Loucy (cell line): Measurements from ENCODE around the gene TRAF3.
"Not testable (repeated sequence)": the region's sequence is repeated elsewhere in the genome, so short reads cannot be mapped to it uniquely, and the experiment has no call there.

Experiments used
- H2AFZ ChIP-seq: fragments of 200-600 bp; sonication (generic); 2 replicates; pipeline ENCODE4 v1.6.0; 2016; ENCODE audit warnings: antibody characterized with exemption, mild to moderate bottlenecking, low read length, moderate library complexity
- H3F3A ChIP-seq: fragments of 200-600 bp; 2 replicates; pipeline ENCODE4 v1.6.0; 2016; ENCODE audit warnings: antibody characterized with exemption, low read depth, mild to moderate bottlenecking
- H3K27me3 ChIP-seq: fragments of 200-600 bp; sonication (generic); 2 replicates; pipeline ENCODE4 v1.6.1; 2014; ENCODE audit warnings: low read length, mild to moderate bottlenecking; ENCODE audit not compliant: insufficient read depth, poor library complexity, severe bottlenecking
- H3K36me3 ChIP-seq: fragments of 200-600 bp; sonication (generic); 2 replicates; pipeline ENCODE4 v1.6.1; 2016; ENCODE audit warnings: low read length; ENCODE audit not compliant: insufficient read depth
- H3K4me1 ChIP-seq: fragments of 200-600 bp; sonication (generic); 2 replicates; pipeline ENCODE4 v1.5.1; 2014; ENCODE audit warnings: low read length, mild to moderate bottlenecking; ENCODE audit not compliant: insufficient read depth, poor library complexity, severe bottlenecking
- H3K4me2 ChIP-seq: fragments of 200-600 bp; sonication (generic); 2 replicates; pipeline ENCODE4 v1.6.0; 2014; ENCODE audit warnings: antibody characterized with exemption, low read length, low read depth, mild to moderate bottlenecking; ENCODE audit not compliant: poor library complexity, severe bottlenecking
- H3K4me3 ChIP-seq: fragments of 200-600 bp; sonication (generic); 2 replicates; pipeline ENCODE4 v1.5.1; 2014; ENCODE audit warnings: low read length, mild to moderate bottlenecking, mixed read lengths; ENCODE audit not compliant: poor library complexity, severe bottlenecking
- H3K79me2 ChIP-seq: fragments of 200-600 bp; sonication (generic); 2 replicates; pipeline ENCODE4 v1.6.1; 2014; ENCODE audit warnings: low read length; ENCODE audit not compliant: insufficient read depth
- H3K9ac ChIP-seq: fragments of 200-600 bp; sonication (generic); 2 replicates; pipeline ENCODE4 v1.6.0; 2014; ENCODE audit warnings: mild to moderate bottlenecking, low read depth, low read length, moderate library complexity; ENCODE audit not compliant: poor library complexity, severe bottlenecking
- H3K9me2 ChIP-seq: fragments of 200-600 bp; sonication (generic); replicated peaks from 2 replicates; pipeline ENCODE4 v1.6.1; 2016; ENCODE audit warnings: low read depth, low read length, mixed read lengths
- H3K9me3 ChIP-seq: fragments of 200-600 bp; sonication (generic); 2 replicates; pipeline ENCODE4 v1.6.1; 2014; ENCODE audit warnings: mild to moderate bottlenecking, antibody characterized with exemption, low read length, low read depth; ENCODE audit not compliant: insufficient read depth
- H4K20me1 ChIP-seq: fragments of 200-600 bp; sonication (generic); 2 replicates; pipeline ENCODE4 v1.6.0; 2014; ENCODE audit warnings: antibody characterized with exemption, low read length, mild to moderate bottlenecking; ENCODE audit not compliant: insufficient read depth, poor library complexity, severe bottlenecking
- EZH2phosphoT487 ChIP-seq: fragments of 200-600 bp; IDR thresholded peaks from 2 replicates; pipeline ENCODE4 v1.6.1; 2018; ENCODE audit warnings: antibody characterized with exemption, mild to moderate bottlenecking, moderate library complexity, borderline replicate concordance
- TF ChIP-seq, protein P1 (sequence below): fragments of 200-600 bp; sonication (generic); conservative IDR thresholded peaks from 2 replicates; pipeline ENCODE4 v1.5.1; 2014; ENCODE audit warnings: mild to moderate bottlenecking, antibody characterized with exemption, low read length

Gene TRAF3

DNA sequence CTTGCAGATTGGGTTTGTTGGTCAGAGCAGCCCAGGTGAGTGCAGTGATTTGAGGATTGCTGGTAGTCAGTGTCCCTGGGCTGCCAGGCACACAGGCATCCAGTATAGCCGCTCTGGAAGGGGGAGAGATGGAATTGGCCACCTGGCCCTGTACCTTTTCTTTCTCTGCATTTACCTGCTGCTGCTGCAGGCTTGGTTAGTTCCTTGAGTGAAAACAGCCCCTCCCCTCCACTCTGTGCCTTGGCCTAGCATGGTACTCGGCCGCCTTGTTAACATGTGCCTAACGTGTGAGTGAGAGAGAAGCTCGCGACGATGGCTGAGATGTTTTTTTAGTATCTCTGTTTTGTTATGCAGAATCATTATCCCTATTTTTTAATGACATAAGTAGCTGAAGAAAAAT lies 95.9 kb downstream of the TRAF3 start:
- H3K4me3 ChIP-seq: no peak overlapping the region
- no peaks in the 10 kb centered on the region for H4K20me1 ChIP-seq
- no peaks in the 10 kb centered on the region for H3K9me2 ChIP-seq
- H3K9ac ChIP-seq: no peak overlapping the region
- no peaks in the 10 kb centered on the region for H3K4me1 ChIP-seq
- no peaks in the 10 kb centered on the region for H3K79me2 ChIP-seq
- no peaks in the 10 kb centered on the region for H3K9me3 ChIP-seq
- no peak overlapping the region for H2AFZ ChIP-seq
- peaks cover 65% of the 10 kb centered on the region; the same call in 1 of the 2 replicates for H3K36me3 ChIP-seq
- no peaks in the 10 kb centered on the region for H3K27me3 ChIP-seq
- no peaks in the 10 kb centered on the region for H3F3A ChIP-seq
- no peak overlapping the region for H3K4me2 ChIP-seq
- no peak for TF ChIP-seq EZH2phosphoT487
- TF ChIP-seq, protein P1, sequence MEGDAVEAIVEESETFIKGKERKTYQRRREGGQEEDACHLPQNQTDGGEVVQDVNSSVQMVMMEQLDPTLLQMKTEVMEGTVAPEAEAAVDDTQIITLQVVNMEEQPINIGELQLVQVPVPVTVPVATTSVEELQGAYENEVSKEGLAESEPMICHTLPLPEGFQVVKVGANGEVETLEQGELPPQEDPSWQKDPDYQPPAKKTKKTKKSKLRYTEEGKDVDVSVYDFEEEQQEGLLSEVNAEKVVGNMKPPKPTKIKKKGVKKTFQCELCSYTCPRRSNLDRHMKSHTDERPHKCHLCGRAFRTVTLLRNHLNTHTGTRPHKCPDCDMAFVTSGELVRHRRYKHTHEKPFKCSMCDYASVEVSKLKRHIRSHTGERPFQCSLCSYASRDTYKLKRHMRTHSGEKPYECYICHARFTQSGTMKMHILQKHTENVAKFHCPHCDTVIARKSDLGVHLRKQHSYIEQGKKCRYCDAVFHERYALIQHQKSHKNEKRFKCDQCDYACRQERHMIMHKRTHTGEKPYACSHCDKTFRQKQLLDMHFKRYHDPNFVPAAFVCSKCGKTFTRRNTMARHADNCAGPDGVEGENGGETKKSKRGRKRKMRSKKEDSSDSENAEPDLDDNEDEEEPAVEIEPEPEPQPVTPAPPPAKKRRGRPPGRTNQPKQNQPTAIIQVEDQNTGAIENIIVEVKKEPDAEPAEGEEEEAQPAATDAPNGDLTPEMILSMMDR: no peak

DNA sequence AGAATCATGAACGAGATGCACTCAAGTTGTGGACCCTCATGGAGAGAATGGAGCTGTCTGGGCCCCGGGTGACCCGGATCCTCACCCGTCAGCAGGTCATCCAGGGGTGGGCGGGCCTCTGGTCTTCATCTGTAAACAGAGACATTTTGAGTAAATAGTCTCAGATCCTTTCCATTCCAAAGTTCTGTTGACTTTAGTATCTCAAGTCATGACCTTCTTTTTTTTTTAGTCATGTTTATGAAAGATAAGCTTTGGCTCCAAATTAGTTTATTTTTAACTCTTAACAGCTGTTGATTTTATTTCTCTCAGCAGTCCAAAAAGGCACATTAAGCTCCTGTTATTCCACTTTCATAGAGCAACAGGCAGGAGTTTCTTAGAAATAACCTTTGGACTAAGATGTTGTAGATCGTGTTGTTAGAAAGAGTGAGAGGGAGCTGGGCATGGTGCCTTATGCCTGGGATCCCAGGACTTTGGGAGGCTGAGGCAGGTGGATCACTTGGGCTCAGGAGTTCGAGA lies 96.4 kb downstream of the TRAF3 start:
- Histone ChIP-seq H3F3A (no peaks in the 10 kb centered on the region), H3K36me3 (peaks cover 69% of the 10 kb centered on the region; the same call in 1 of the 2 replicates), H2AFZ (no peak overlapping the region), H3K27me3 (no peaks in the 10 kb centered on the region), H3K4me1 (no peaks in the 10 kb centered on the region), H3K79me2 (no peaks in the 10 kb centered on the region), H3K9ac (no peak overlapping the region), H3K4me3 (no peak overlapping the region), H3K9me2 (no peaks in the 10 kb centered on the region), H3K4me2 (no peak overlapping the region), H4K20me1 (no peaks in the 10 kb centered on the region), H3K9me3 (no peaks in the 10 kb centered on the region)
- TF ChIP-seq, protein P1: no peak
- no peak for TF ChIP-seq EZH2phosphoT487

DNA sequence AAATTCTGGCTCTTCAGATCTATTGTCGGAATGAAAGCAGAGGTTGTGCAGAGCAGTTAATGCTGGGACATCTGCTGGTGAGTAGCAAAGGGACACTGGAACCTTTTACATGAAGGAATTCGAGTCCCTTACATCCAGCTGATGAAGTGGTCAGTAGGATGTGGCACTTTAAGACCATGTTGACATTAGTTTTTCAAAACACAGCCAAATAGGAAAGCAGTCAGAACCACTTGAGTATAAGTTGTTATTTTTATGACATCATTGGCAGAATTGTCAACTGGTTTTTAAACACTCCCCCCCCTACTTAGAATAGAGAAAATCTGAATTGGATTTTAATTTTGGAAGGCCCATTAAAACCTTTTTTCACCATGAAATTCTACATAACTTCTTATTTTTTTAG lies 98.4 kb downstream of the TRAF3 start:
- no peaks in the 10 kb centered on the region for H3K27me3 ChIP-seq
- H3K4me2 ChIP-seq: no peak overlapping the region
- no peaks in the 10 kb centered on the region for H3F3A ChIP-seq
- H3K36me3 ChIP-seq: peaks cover 69% of the 10 kb centered on the region; the same call in 1 of the 2 replicates
- H2AFZ ChIP-seq: no peak overlapping the region
- H3K4me1 ChIP-seq: no peaks in the 10 kb centered on the region
- H3K9me3 ChIP-seq: no peaks in the 10 kb centered on the region
- no peak overlapping the region for H3K9ac ChIP-seq
- H4K20me1 ChIP-seq: no peaks in the 10 kb centered on the region
- no peak overlapping the region for H3K4me3 ChIP-seq
- H3K9me2 ChIP-seq: no peaks in the 10 kb centered on the region
- no peaks in the 10 kb centered on the region for H3K79me2 ChIP-seq
- TF ChIP-seq, protein P1: no peak
- TF ChIP-seq EZH2phosphoT487: no peak

DNA sequence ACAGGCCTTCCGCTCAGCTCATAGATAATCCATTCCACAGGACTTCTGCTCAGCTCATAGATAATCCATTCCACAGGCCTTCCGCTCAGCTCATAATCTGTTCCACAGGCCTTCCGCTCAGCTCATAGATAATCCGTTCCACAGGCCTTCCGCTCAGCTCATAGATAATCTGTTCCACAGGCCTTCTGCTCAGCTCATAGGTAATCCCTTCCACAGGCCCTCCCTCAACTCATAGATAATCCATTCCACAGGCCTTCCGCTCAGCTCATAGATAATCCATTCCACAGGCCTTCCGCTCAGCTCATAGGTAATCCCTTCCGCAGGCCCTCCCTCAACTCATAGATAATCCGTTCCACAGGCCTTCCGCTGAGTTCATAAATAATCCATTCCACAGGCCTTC lies 100.3 kb downstream of the TRAF3 start:
- H3K9ac ChIP-seq, H3K9me2 ChIP-seq, H3K4me3 ChIP-seq, H3K79me2 ChIP-seq, H3K4me2 ChIP-seq, H3K9me3 ChIP-seq, H2AFZ ChIP-seq, H3K27me3 ChIP-seq, H4K20me1 ChIP-seq, H3F3A ChIP-seq, H3K4me1 ChIP-seq: not testable (repeated sequence)
- H3K36me3 ChIP-seq: peaks cover 50% of the 10 kb centered on the region; the same call in 1 of the 2 replicates
